ENCODE results near the gene SYPL2. TPM values are rescaled to one million over a fixed set of nuclear protein-coding genes. Genes with fewer than 3 reads are reported as not detected.

SYPL2 gene
- total RNA-seq, 4 donors from 2014 or later = 2.0 to 8.4 (median 4.2) TPM

DNA sequence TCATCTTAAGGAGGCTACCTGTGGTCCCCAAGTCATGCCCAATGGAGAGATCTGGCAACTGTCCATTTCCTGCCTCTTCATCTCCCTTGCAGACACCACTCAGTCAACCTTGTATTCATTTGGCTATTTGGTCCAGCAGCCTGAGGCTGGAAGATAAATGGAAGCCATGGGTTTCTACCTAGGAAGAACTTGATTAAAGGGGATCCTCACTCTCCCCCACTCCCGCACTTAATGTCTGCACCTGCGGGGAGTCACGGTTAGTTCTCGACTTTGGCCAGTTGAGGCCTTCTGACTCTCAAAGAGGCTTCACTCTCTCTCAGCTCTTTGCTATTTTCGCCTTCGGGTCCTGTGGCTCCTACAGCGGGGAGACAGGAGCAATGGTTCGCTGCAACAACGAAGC, 8.9 kb downstream of the SYPL2 start:
- TF ChIP-seq, protein P1, sequence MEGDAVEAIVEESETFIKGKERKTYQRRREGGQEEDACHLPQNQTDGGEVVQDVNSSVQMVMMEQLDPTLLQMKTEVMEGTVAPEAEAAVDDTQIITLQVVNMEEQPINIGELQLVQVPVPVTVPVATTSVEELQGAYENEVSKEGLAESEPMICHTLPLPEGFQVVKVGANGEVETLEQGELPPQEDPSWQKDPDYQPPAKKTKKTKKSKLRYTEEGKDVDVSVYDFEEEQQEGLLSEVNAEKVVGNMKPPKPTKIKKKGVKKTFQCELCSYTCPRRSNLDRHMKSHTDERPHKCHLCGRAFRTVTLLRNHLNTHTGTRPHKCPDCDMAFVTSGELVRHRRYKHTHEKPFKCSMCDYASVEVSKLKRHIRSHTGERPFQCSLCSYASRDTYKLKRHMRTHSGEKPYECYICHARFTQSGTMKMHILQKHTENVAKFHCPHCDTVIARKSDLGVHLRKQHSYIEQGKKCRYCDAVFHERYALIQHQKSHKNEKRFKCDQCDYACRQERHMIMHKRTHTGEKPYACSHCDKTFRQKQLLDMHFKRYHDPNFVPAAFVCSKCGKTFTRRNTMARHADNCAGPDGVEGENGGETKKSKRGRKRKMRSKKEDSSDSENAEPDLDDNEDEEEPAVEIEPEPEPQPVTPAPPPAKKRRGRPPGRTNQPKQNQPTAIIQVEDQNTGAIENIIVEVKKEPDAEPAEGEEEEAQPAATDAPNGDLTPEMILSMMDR (IDR thresholded peaks at IDR 0.05) = no peak
- TF ChIP-seq POLR2AphosphoS5 (IDR thresholded peaks at IDR 0.05) (no peak), EP300 (IDR thresholded peaks at IDR 0.05) (no peak), POLR2A (IDR thresholded peaks at IDR 0.05) (no peak)
- 0 to 83% methylated on average over 1 to 9 of the region's 9 CpGs for WGBS, 2 donors (ENCODE audit: low coverage in 1 of 2)
- ATAC-seq = no peak
- Histone ChIP-seq H3K9me3 (no peaks in the 10 kb centered on the region), H3K4me1 (no peaks in the 10 kb centered on the region), H3K27me3 (no peaks in the 10 kb centered on the region), H3K36me3 (peaks cover 0 to 41% of the 10 kb centered on the region in 2 donors), H3K4me3 (no peak overlapping the region), H3K27ac (no peak overlapping the region)

DNA sequence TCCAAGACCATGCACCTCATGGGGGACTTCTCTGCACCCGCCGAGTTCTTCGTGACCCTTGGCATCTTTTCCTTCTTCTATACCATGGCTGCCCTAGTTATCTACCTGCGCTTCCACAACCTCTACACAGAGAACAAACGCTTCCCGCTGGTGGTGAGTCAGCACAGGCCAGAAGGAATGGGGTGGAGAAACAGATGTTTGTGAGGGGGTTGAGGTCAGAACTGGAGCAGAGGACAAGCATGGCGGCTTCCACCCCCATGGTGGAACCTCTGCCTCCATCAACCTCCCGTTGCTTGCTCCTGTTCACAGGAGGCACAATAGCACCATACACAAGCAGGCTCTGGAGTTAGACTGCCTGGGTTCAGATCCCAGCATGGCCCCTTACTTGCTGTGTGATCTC, 10.5 kb downstream of the SYPL2 start:
- Histone ChIP-seq H3K36me3 (peaks cover 0 to 53% of the 10 kb centered on the region in 2 donors), H3K9me3 (no peaks in the 10 kb centered on the region), H3K4me3 (no peak overlapping the region), H3K27ac (no peak overlapping the region), H3K27me3 (no peaks in the 10 kb centered on the region), H3K4me1 (no peaks in the 10 kb centered on the region)
- TF ChIP-seq POLR2A (IDR thresholded peaks at IDR 0.05) = no peak
- TF ChIP-seq POLR2AphosphoS5 (IDR thresholded peaks at IDR 0.05) = no peak
- TF ChIP-seq, protein P1 (IDR thresholded peaks at IDR 0.05) = no peak
- no peak for TF ChIP-seq EP300 (IDR thresholded peaks at IDR 0.05)
- WGBS, 2 donors (ENCODE audit: low coverage in 1 of 2) = 77% methylated on average over 3 of the region's 8 CpGs; no CpG with 5 or more reads in 1 of the 2 donors
- no peak for ATAC-seq

DNA sequence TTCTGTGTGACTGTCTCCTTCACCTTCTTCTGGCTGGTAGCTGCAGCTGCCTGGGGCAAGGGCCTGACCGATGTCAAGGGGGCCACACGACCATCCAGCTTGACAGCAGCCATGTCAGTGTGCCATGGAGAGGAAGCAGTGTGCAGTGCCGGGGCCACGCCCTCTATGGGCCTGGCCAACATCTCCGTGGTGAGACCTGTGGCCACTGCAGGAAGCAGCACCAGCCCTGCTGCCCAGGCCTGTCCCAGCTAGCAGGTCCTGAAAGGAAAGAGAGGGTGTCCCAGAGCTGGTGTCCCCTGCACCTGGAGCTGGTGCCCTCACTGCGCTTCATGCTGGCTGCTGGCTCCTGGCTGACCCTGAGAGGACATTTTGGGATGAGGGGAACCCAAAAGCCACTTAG, 11.5 kb downstream of the SYPL2 start:
- WGBS, 2 donors (ENCODE audit: low coverage in 1 of 2) = 59 to 100% methylated on average over 1 to 5 of the region's 6 CpGs
- H3K4me1 ChIP-seq = peaks cover 0 to 3% (median 0%) of the 10 kb centered on the region in 3 donors
- H3K9me3 ChIP-seq = no peaks in the 10 kb centered on the region
- H3K27ac ChIP-seq = no peak overlapping the region
- no peak overlapping the region for H3K4me3 ChIP-seq
- H3K36me3 ChIP-seq = peaks cover 0 to 53% of the 10 kb centered on the region in 2 donors
- TF ChIP-seq POLR2AphosphoS5 (IDR thresholded peaks at IDR 0.05) (no peak), POLR2A (IDR thresholded peaks at IDR 0.05) (no peak), EP300 (IDR thresholded peaks at IDR 0.05) (no peak)
- TF ChIP-seq, protein P1 (IDR thresholded peaks at IDR 0.05) = no peak
- no peak for ATAC-seq
- no peaks in the 10 kb centered on the region for H3K27me3 ChIP-seq

DNA sequence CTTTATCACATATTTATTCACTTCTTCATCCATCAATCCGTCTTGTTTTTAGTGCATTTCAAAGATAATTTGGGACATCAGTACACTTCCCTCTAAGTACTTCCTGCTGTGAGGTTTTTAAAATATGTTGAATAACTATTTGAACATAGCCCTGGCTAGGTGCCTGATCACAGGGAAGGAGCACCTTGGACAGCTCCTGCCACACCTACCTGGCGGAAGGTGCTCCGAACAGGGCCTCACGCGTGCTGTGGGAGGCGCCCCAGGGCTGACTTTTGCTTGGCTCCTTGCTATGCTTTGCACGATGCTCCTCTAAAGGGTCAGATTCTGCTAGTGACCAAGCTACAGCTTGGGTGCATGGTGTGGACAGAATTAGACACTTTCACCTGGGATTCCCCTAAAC, 12.5 kb downstream of the SYPL2 start:
- Histone ChIP-seq H3K4me1 (peaks cover 0 to 9% (median 2%) of the 10 kb centered on the region in 3 donors), H3K9me3 (no peaks in the 10 kb centered on the region), H3K36me3 (peaks cover 0 to 53% of the 10 kb centered on the region in 2 donors), H3K27me3 (no peaks in the 10 kb centered on the region), H3K4me3 (no peak overlapping the region), H3K27ac (no peak overlapping the region)
- TF ChIP-seq, protein P1 (IDR thresholded peaks at IDR 0.05) = no peak
- TF ChIP-seq EP300 (IDR thresholded peaks at IDR 0.05) (no peak), POLR2A (IDR thresholded peaks at IDR 0.05) (no peak), POLR2AphosphoS5 (IDR thresholded peaks at IDR 0.05) (no peak)
- no peak for ATAC-seq
- 22 to 45% methylated on average over 2 to 6 of the region's 7 CpGs for WGBS, 2 donors (ENCODE audit: low coverage in 1 of 2)

DNA sequence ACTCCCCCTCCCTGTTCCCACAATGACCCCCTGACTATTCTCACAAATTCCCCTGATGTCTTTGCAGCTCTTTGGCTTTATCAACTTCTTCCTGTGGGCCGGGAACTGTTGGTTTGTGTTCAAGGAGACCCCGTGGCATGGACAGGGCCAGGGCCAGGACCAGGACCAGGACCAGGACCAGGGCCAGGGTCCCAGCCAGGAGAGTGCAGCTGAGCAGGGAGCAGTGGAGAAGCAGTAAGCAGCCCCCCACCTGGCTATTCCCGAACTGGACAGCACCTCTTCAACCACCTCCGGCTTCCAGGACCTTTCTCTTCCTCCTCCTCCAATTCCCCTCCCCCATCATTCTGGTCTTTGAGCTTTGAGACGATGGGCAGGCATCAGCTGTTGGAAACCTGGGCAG, 13.0 kb downstream of the SYPL2 start:
- Histone ChIP-seq H3K4me3 (no peak overlapping the region), H3K4me1 (peaks cover 0 to 12% (median 2%) of the 10 kb centered on the region in 3 donors), H3K27me3 (no peaks in the 10 kb centered on the region), H3K36me3 (peaks cover 0 to 53% of the 10 kb centered on the region in 2 donors), H3K27ac (no peak overlapping the region), H3K9me3 (no peaks in the 10 kb centered on the region)
- 66% methylated on average over 3 of the region's 5 CpGs; no CpG with 5 or more reads in 1 of the 2 donors for WGBS, 2 donors (ENCODE audit: low coverage in 1 of 2)
- TF ChIP-seq EP300 (IDR thresholded peaks at IDR 0.05) (no peak), POLR2A (IDR thresholded peaks at IDR 0.05) (no peak), POLR2AphosphoS5 (IDR thresholded peaks at IDR 0.05) (no peak)
- TF ChIP-seq, protein P1 (IDR thresholded peaks at IDR 0.05) = no peak
- ATAC-seq = no peak

All from gastroesophageal sphincter (tissue), 4 donors.